Measurements from ENCODE around the gene EVPL.
"Not testable (repeated sequence)": the region's sequence is repeated elsewhere in the genome, so short reads cannot be mapped to it uniquely, and the experiment has no call there.

The EVPL gene

DNA sequence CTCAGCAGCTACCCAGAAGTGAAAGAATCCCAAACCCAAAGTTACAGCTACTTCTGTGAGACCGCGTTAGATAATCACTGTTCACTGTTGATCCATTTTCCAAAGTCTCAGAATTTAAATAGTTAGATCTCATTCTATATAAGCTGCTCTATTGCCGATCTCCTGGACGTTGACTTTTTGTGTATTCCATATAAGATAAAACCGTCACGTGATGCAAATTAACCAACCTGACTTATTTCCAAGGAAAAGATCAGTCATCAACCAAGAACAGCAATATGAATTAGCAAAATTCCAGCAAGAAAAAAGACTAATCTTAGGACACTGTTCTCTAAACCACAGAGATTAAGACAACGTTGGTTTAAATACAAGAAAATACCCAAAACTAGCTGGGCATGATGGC lies 56.5 kb downstream of the EVPL start:
- no peaks in the 10 kb centered on the region for H3K79me2 ChIP-seq (ENCODE audit: insufficient read depth, low read depth)
- no peaks in the 10 kb centered on the region for H4K20me1 ChIP-seq (ENCODE audit: insufficient read depth)
- no peak overlapping the region for H3K4me2 ChIP-seq
- no peak overlapping the region for H3K9ac ChIP-seq
- no peak overlapping the region for H3K4me3 ChIP-seq (IDR thresholded peaks at IDR 0.05; ENCODE audit: insufficient read depth, low read depth, low read length)
- no peaks in the 10 kb centered on the region for H3K36me3 ChIP-seq (ENCODE audit: insufficient read depth)
- H2AFZ ChIP-seq (ENCODE audit: low read depth) = no peak overlapping the region
- H3K4me1 ChIP-seq (ENCODE audit: low read depth, poor library complexity, severe bottlenecking) = no peaks in the 10 kb centered on the region
- H3K27ac ChIP-seq = no peak overlapping the region
- H3K27me3 ChIP-seq (ENCODE audit: insufficient read depth, low read depth) = no peaks in the 10 kb centered on the region
- TF ChIP-seq, protein P1, sequence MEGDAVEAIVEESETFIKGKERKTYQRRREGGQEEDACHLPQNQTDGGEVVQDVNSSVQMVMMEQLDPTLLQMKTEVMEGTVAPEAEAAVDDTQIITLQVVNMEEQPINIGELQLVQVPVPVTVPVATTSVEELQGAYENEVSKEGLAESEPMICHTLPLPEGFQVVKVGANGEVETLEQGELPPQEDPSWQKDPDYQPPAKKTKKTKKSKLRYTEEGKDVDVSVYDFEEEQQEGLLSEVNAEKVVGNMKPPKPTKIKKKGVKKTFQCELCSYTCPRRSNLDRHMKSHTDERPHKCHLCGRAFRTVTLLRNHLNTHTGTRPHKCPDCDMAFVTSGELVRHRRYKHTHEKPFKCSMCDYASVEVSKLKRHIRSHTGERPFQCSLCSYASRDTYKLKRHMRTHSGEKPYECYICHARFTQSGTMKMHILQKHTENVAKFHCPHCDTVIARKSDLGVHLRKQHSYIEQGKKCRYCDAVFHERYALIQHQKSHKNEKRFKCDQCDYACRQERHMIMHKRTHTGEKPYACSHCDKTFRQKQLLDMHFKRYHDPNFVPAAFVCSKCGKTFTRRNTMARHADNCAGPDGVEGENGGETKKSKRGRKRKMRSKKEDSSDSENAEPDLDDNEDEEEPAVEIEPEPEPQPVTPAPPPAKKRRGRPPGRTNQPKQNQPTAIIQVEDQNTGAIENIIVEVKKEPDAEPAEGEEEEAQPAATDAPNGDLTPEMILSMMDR (conservative IDR thresholded peaks at IDR 0.05; ENCODE audit: low read depth, low read length) = no peak

DNA sequence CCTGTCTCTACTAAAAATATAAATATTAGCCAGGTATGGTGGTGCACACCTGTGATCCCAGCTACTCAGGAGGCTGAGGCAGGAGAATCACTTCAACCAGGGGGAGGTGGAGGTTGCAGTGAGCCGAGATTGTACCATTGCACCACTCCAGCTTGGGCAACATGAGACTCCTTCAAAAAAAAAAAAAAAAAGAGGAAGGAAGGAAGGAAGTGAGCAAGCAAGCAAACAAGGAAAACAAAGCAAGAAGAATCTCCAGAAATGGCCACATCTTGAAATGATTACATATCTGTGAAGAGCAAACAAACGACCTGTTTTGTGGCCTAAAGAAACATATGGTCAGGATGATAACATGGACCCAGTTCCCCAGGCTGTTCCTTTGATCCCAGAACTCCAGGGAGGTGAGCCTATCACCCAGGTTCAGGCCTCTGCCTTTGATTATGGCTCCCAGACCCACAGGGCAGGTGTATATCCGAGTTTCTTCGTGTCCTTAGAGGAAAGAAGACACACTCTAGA lies 57.0 kb downstream of the EVPL start:
- no peak overlapping the region for H3K9ac ChIP-seq
- H3K27me3 ChIP-seq (ENCODE audit: insufficient read depth, low read depth) = no peaks in the 10 kb centered on the region
- H3K79me2 ChIP-seq (ENCODE audit: insufficient read depth, low read depth) = 0 out of 2 replicates have a peak, but pooled peaks cover 4% of the 10 kb centered on the region
- no peak overlapping the region for H3K4me3 ChIP-seq (IDR thresholded peaks at IDR 0.05; ENCODE audit: insufficient read depth, low read depth, low read length)
- TF ChIP-seq, protein P1 (conservative IDR thresholded peaks at IDR 0.05; ENCODE audit: low read depth, low read length) = no peak
- H3K4me1 ChIP-seq (ENCODE audit: low read depth, poor library complexity, severe bottlenecking) = no peaks in the 10 kb centered on the region
- H3K4me2 ChIP-seq = no peak overlapping the region
- H3K27ac ChIP-seq = no peak overlapping the region
- no peak overlapping the region for H2AFZ ChIP-seq (ENCODE audit: low read depth)
- no peaks in the 10 kb centered on the region for H3K36me3 ChIP-seq (ENCODE audit: insufficient read depth)
- no peaks in the 10 kb centered on the region for H4K20me1 ChIP-seq (ENCODE audit: insufficient read depth)

DNA sequence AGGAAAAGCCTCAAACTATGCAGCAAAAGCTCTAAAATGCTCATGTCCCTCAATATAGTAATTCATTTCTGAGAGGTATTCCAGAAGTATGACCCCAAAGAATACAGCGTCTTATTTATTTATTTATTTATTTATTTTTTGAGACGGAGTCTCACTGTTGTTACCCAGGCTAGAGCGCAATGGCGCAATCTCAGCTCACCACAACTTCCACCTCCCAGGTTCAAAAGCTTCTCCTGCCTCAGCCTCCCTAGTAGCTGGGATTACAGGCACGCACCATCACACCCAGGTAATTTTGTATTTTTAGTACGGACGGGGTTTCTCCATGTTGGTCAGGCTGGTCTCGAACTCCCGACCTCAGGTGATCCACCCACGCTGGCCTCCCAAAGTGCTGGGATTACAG lies 58.1 kb downstream of the EVPL start:
- not testable (repeated sequence) for H3K36me3 ChIP-seq (ENCODE audit: insufficient read depth); H3K4me3 ChIP-seq (IDR thresholded peaks at IDR 0.05; ENCODE audit: insufficient read depth, low read depth, low read length)

DNA sequence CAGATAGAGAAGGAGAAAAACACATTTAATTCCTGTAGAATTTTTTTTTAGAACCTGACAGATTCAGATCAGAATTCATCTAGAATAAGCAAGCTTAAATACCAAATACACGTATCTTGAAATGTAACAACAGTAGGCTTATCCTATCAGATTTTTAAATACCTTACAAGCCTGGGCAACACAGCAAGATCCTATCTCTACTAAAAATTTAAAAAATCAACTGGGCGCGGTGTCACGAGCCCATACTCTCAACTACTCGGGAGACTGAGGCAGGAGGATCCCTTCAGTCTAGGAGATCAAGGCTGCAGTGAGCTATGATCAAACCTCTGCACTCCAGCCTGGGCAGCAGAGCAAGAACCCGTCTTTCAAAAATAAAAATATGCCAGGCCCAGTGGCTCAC lies 61.6 kb downstream of the EVPL start:
- no peak overlapping the region for H2AFZ ChIP-seq (ENCODE audit: low read depth)
- no peak overlapping the region for H3K27ac ChIP-seq
- H3K9ac ChIP-seq = no peak overlapping the region
- TF ChIP-seq, protein P1 (conservative IDR thresholded peaks at IDR 0.05; ENCODE audit: low read depth, low read length) = no peak
- no peak overlapping the region for H3K4me2 ChIP-seq
- no peaks in the 10 kb centered on the region for H3K27me3 ChIP-seq (ENCODE audit: insufficient read depth, low read depth)
- 0 out of 2 replicates have a peak, but pooled peaks cover 4% of the 10 kb centered on the region for H3K79me2 ChIP-seq (ENCODE audit: insufficient read depth, low read depth)
- no peaks in the 10 kb centered on the region for H3K4me1 ChIP-seq (ENCODE audit: low read depth, poor library complexity, severe bottlenecking)
- H3K36me3 ChIP-seq (ENCODE audit: insufficient read depth) = no peaks in the 10 kb centered on the region
- H3K4me3 ChIP-seq (IDR thresholded peaks at IDR 0.05; ENCODE audit: insufficient read depth, low read depth, low read length) = no peak overlapping the region
- no peaks in the 10 kb centered on the region for H4K20me1 ChIP-seq (ENCODE audit: insufficient read depth)

More for the DNA sequence above, 58.1 kb downstream of the EVPL start:
- not testable (repeated sequence) for H3K79me2 ChIP-seq (ENCODE audit: insufficient read depth, low read depth); H3K4me2 ChIP-seq; H3K4me1 ChIP-seq (ENCODE audit: low read depth, poor library complexity, severe bottlenecking); H2AFZ ChIP-seq (ENCODE audit: low read depth); H3K27ac ChIP-seq; H3K27me3 ChIP-seq (ENCODE audit: insufficient read depth, low read depth); H4K20me1 ChIP-seq (ENCODE audit: insufficient read depth); H3K9ac ChIP-seq

DNA sequence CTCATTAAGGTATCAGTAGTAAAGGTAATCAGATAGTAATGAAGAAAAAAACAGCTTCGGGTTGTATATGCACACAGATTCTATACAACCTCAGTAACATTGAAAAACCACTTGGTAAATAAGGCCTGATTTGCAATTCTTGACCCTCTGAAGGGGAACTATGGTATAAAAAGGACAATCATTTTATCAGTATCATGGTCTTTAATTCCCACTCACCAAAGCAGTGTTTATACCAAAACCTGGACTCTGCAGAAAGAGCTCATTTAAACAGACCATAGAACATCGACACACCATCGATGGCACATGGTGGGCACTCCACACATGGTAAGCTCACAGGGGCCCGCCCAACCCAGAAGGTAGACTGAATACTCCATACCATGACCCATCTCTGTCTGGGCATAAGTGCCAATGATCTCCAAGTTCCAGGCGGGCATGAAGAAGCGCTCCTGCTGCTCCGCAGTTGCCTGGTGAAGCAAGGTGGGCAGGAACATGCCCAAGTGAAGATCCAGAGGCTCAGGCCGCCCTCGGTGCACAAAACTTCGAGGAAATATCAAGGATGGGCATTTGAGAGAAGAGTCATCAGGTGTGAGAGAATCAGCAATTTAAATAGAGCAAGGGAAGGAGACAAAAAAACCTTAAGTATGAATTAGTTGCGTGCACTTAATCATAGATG lies 67.1 kb downstream of the EVPL start:
- H3K79me2 ChIP-seq (ENCODE audit: insufficient read depth, low read depth) = no peaks in the 10 kb centered on the region
- no peaks in the 10 kb centered on the region for H3K27me3 ChIP-seq (ENCODE audit: insufficient read depth, low read depth)
- H3K27ac ChIP-seq = no peak overlapping the region
- TF ChIP-seq, protein P1 (conservative IDR thresholded peaks at IDR 0.05; ENCODE audit: low read depth, low read length) = no peak
- H3K4me1 ChIP-seq (ENCODE audit: low read depth, poor library complexity, severe bottlenecking) = no peaks in the 10 kb centered on the region
- no peak overlapping the region for H3K9ac ChIP-seq
- no peak overlapping the region for H3K4me3 ChIP-seq (IDR thresholded peaks at IDR 0.05; ENCODE audit: insufficient read depth, low read depth, low read length)
- H3K4me2 ChIP-seq = no peak overlapping the region
- no peaks in the 10 kb centered on the region for H3K36me3 ChIP-seq (ENCODE audit: insufficient read depth)
- no peaks in the 10 kb centered on the region for H4K20me1 ChIP-seq (ENCODE audit: insufficient read depth)
- no peak overlapping the region for H2AFZ ChIP-seq (ENCODE audit: low read depth)
